K562 (cell line): Measurements from ENCODE around the gene ZCWPW1. TPM values are rescaled to one million over a fixed set of nuclear protein-coding genes. Genes with fewer than 3 reads are reported as not detected.

Source experiments
- C11orf30 ChIP-seq: fragments of 450-650 bp; IDR thresholded peaks from 2 replicates; pipeline ENCODE4 v1.6.1; 2016; ENCODE audit warnings: low read depth, mild to moderate bottlenecking
- CREB1 ChIP-seq, 2 experiments: sonication (generic) in 1 of 2; formaldehyde crosslinking in 1 of 2; IDR thresholded peaks; 2 replicates each; pipeline versions ENCODE4 v1.6.1 to v1.8.0; 2012 to 2022; ENCODE audit warnings: inconsistent platforms in 1 of 2, mild to moderate bottlenecking in 1 of 2, missing genetic modification reagents in 1 of 2, moderate library complexity in 1 of 2
- EWSR1 ChIP-seq: fragments of 450-650 bp; IDR thresholded peaks from 2 replicates; pipeline ENCODE4 v1.6.1; 2018; ENCODE audit warnings: borderline replicate concordance, mild to moderate bottlenecking, low read depth, moderate library complexity; ENCODE audit not compliant: partially characterized antibody
- FOXJ2 ChIP-seq: fragments of 200-800 bp; sonication (Bioruptor generic); IDR thresholded peaks from 2 replicates; pipeline ENCODE4 v1.6.1; 2016; ENCODE audit warnings: missing genetic modification characterization, missing compliant biosample characterization
- FUS ChIP-seq: fragments of 200-400 bp; formaldehyde crosslinking; optimal IDR thresholded peaks from 2 replicates; pipeline ENCODE3; 2017; ENCODE audit warnings: low read depth, low read length
- MYBL2 ChIP-seq, 2 experiments: fragments of 450-650 bp in 1 of 2; sonication (generic) in 1 of 2; formaldehyde crosslinking in 1 of 2; IDR thresholded peaks; 2 replicates each; pipeline versions ENCODE4 v1.6.1 to v1.8.1; 2017 to 2022; ENCODE audit warnings: borderline replicate concordance in 1 of 2, inconsistent platforms in 1 of 2, low read depth in 1 of 2, mild to moderate bottlenecking in 1 of 2, missing genetic modification reagents in 1 of 2, moderate library complexity in 1 of 2
- POLR2A ChIP-seq: fragments of 450-650 bp; conservative IDR thresholded peaks from 2 replicates; pipeline ENCODE4 v1.6.1; 2016
- POLR2G ChIP-seq: fragments of 200-400 bp; formaldehyde crosslinking; IDR thresholded peaks from 2 replicates; pipeline ENCODE4 v1.6.1; 2017; ENCODE audit warnings: low read depth, mild to moderate bottlenecking, antibody characterized with exemption, low read length, moderate library complexity
- RAD21 ChIP-seq, 2 experiments: fragments of 250-450 bp in 1 of 2; fragments of 450-650 bp in 1 of 2; sonication (Bioruptor Pico) in 1 of 2; formaldehyde crosslinking in 1 of 2; IDR thresholded peaks in 1 of 2; conservative IDR thresholded peaks in 1 of 2; 2 replicates each; pipeline versions ENCODE4 v1.4.0 to v1.8.0; 2020 to 2022; ENCODE audit warnings: mild to moderate bottlenecking in 2 of 2, moderate library complexity in 1 of 2
- RBBP5 ChIP-seq: fragments of 200-600 bp; sonication (generic); IDR thresholded peaks from 2 replicates; pipeline ENCODE4 v1.6.1; 2012; ENCODE audit warnings: borderline replicate concordance, mild to moderate bottlenecking, low read length, control low read depth, inconsistent platforms; ENCODE audit not compliant: insufficient read depth, poor library complexity, severe bottlenecking
- RBM17 ChIP-seq: fragments of 200-400 bp; formaldehyde crosslinking; IDR thresholded peaks from 2 replicates; pipeline ENCODE4 v1.6.1; 2017; ENCODE audit warnings: low read depth, mild to moderate bottlenecking, low read length, borderline replicate concordance
- RBM22 ChIP-seq: fragments of 200-400 bp; formaldehyde crosslinking; IDR thresholded peaks from 2 replicates; pipeline ENCODE4 v1.6.1; 2018; ENCODE audit warnings: low read length, low read depth; ENCODE audit not compliant: poor library complexity, severe bottlenecking
- RNF2 ChIP-seq: sonication (generic); IDR thresholded peaks from 2 replicates; pipeline ENCODE4 v1.6.1; 2016
- SIX5 ChIP-seq, 2 experiments: IDR thresholded peaks; 2 replicates each; pipeline ENCODE4 v1.6.1; 2011; ENCODE audit warnings: low read length in 2 of 2, borderline replicate concordance in 1 of 2, low read depth in 1 of 2, mild to moderate bottlenecking in 1 of 2, moderate library complexity in 1 of 2; ENCODE audit not compliant: insufficient read depth in 1 of 2
- SMAD2 ChIP-seq: fragments of 150-350 bp; IDR thresholded peaks from 2 replicates; pipeline ENCODE4 v1.6.1; 2014; ENCODE audit warnings: low read depth, mild to moderate bottlenecking, low read length
- TAF15 ChIP-seq: fragments of 200-400 bp; formaldehyde crosslinking; IDR thresholded peaks from 2 replicates; pipeline ENCODE4 v1.6.1; 2017; ENCODE audit warnings: mild to moderate bottlenecking, low read depth, low read length, moderate library complexity
- XRCC5 ChIP-seq: fragments of 200-400 bp; formaldehyde crosslinking; IDR thresholded peaks from 2 replicates; pipeline ENCODE4 v1.6.1; 2017; ENCODE audit warnings: low read depth, mild to moderate bottlenecking, low read length
- ZNF282 ChIP-seq: sonication (generic); formaldehyde crosslinking; IDR thresholded peaks from 2 replicates; pipeline ENCODE4 v1.8.1; 2023; ENCODE audit warnings: missing genetic modification reagents
- ZNF431 ChIP-seq: sonication (generic); formaldehyde crosslinking; IDR thresholded peaks from 2 replicates; pipeline ENCODE4 v1.8.0; 2022; ENCODE audit warnings: mild to moderate bottlenecking, missing genetic modification reagents
- ZNF507 ChIP-seq: conservative IDR thresholded peaks from 2 replicates; pipeline ENCODE4 v1.6.1; 2017; ENCODE audit warnings: missing genetic modification characterization, missing compliant biosample characterization
- polyA plus RNA-seq, 8 experiments: library from polyadenylated mRNA; depleted of rRNA in 4 of 8; stranded (reverse) in 5 of 8; unstranded in 3 of 8; fragments of >200 nt; fragmentation: Nextera tagmentation in 2 of 8; fragmentation: Illumina TruSeq in 1 of 8; extraction: Ambion mirVana in 2 of 8; extraction: Trizol in 1 of 8; gene quantifications; 2 replicates each; pipeline versions ENCODE4 v1.2.1 to v1.2.3, GENCODE V29; 2011 to 2014; ENCODE audit warnings: inconsistent platforms in 1 of 8, missing spikeins in 1 of 8
- total RNA-seq, 7 experiments: library from RNA; depleted of rRNA in 6 of 7; stranded (reverse); fragments of >200 nt in 6 of 7; fragmentation: Illumina TruSeq in 2 of 7; extraction: Trizol in 2 of 7; gene quantifications; 2 replicates each; pipeline versions ENCODE4 v1.2.1 to v1.2.3, GENCODE V29; 2011 to 2021; ENCODE audit warnings: low replicate concordance in 1 of 7
- TF ChIP-seq, protein P1 (sequence below): IDR thresholded peaks from 3 replicates; pipeline ENCODE4 v1.6.1; 2011; ENCODE audit warnings: borderline replicate concordance, mild to moderate bottlenecking, moderate library complexity; ENCODE audit not compliant: insufficient read length; ENCODE audit errors: extremely low read depth
- TF ChIP-seq, protein P2 (sequence below): conservative IDR thresholded peaks from 2 replicates; pipeline ENCODE4 v1.6.1; 2011; ENCODE audit warnings: low read depth, mild to moderate bottlenecking, low read length; ENCODE audit not compliant: control insufficient read depth

Gene ZCWPW1
- total and polyA plus RNA-seq, 9 of the 15 experiments (the other 6 are each of a cell fraction or from before 2014, with no cell fraction given) = 0.18 to 1.7 (median 1.2) TPM

DNA sequence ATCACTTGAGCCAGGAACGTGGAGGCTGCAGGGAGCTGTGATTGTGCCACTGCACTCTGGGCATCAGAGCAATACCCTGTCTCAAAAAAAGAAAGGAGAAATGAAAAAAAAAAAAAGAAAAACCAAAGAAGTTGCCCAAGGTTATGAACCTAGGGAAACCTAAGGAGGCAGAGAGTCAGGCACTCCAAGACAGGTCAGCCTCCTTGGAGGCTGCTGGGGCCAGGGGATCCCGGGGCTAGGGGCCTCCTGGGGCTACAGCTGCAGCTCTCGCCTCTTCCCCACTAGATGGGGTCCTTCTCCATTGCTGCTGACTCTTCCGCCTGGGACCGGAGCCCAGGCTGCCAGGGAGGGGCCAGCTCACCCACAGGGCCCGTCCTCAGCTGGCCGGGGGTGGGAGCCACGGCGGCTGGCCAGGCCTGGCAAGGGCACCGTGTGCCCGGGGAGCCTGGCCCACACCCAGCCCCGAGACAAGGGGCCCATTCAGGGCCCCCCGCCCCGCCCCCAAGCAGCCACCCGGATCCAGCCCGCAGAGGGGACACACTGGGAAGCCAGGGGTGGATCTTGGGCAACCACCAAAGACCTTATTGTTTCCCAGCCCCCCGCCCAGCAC, 37.3 kb upstream of the ZCWPW1 start (continued):
- TF ChIP-seq MYBL2 (IDR thresholded peaks at IDR 0.05; ENCODE audit: low read depth) = no peak
- no peak for TF ChIP-seq MYBL2 (CRISPR knock-in tag; IDR thresholded peaks at IDR 0.05; ENCODE audit: borderline replicate concordance)
- no peak for TF ChIP-seq RNF2
- peak; percentile 74 for TF ChIP-seq POLR2G
- no peak for TF ChIP-seq POLR2A
- TF ChIP-seq XRCC5 = no peak
- TF ChIP-seq ZNF431 (CRISPR knock-in tag) = no peak
- no peak for TF ChIP-seq ZNF282
- no peak for TF ChIP-seq RBM22
- no peak for TF ChIP-seq ZNF507 (tag)
- TF ChIP-seq, protein P1, sequence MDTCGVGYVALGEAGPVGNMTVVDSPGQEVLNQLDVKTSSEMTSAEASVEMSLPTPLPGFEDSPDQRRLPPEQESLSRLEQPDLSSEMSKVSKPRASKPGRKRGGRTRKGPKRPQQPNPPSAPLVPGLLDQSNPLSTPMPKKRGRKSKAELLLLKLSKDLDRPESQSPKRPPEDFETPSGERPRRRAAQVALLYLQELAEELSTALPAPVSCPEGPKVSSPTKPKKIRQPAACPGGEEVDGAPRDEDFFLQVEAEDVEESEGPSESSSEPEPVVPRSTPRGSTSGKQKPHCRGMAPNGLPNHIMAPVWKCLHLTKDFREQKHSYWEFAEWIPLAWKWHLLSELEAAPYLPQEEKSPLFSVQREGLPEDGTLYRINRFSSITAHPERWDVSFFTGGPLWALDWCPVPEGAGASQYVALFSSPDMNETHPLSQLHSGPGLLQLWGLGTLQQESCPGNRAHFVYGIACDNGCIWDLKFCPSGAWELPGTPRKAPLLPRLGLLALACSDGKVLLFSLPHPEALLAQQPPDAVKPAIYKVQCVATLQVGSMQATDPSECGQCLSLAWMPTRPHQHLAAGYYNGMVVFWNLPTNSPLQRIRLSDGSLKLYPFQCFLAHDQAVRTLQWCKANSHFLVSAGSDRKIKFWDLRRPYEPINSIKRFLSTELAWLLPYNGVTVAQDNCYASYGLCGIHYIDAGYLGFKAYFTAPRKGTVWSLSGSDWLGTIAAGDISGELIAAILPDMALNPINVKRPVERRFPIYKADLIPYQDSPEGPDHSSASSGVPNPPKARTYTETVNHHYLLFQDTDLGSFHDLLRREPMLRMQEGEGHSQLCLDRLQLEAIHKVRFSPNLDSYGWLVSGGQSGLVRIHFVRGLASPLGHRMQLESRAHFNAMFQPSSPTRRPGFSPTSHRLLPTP = no peak
- TF ChIP-seq C11orf30 = no peak
- TF ChIP-seq RBM17 = no peak
- no peak for TF ChIP-seq EWSR1
- TF ChIP-seq RAD21 (CRISPR knock-in tag; conservative IDR thresholded peaks at IDR 0.05 in 1 of 2, IDR thresholded peaks at IDR 0.05 in 1 of 2) = peak; percentile 44 to 58
- no peak for TF ChIP-seq TAF15
- TF ChIP-seq FUS = no peak
- no peak for TF ChIP-seq RBBP5
- TF ChIP-seq FOXJ2 (tag) = no peak
- TF ChIP-seq SIX5 (IDR thresholded peaks at IDR 0.05; ENCODE audit: borderline replicate concordance in 1 of 2, insufficient read depth in 1 of 2, low read depth in 1 of 2, low read length in 2 of 2) = no peak
- no peak for TF ChIP-seq SMAD2
- TF ChIP-seq CREB1 (IDR thresholded peaks at IDR 0.05) = no peak
- TF ChIP-seq CREB1 (CRISPR knock-in tag; IDR thresholded peaks at IDR 0.05) = no peak
- TF ChIP-seq, protein P2, sequence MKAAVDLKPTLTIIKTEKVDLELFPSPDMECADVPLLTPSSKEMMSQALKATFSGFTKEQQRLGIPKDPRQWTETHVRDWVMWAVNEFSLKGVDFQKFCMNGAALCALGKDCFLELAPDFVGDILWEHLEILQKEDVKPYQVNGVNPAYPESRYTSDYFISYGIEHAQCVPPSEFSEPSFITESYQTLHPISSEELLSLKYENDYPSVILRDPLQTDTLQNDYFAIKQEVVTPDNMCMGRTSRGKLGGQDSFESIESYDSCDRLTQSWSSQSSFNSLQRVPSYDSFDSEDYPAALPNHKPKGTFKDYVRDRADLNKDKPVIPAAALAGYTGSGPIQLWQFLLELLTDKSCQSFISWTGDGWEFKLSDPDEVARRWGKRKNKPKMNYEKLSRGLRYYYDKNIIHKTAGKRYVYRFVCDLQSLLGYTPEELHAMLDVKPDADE = no peak
